ENCODE measurements around the gene INHBE.
"Not testable (repeated sequence)": the region's sequence is repeated elsewhere in the genome, so short reads cannot be mapped to it uniquely, and the experiment has no call there.

Gene INHBE

GRCh38 chr12:57454566-57455373 is at the start of gene INHBE:
TSS of gene INHBE (plus strand) at chr12:57455307. CDS start at chr12:57455537, 230 bp downstream.
- in situ Hi-C loops (cut with MboI; ENCODE audit: low sequenced_read_pairs) = loop anchor here (10.0 kb wide), 1 partner anchor 190 kb away; no protein-coding TSS in a partner anchor

- in situ Hi-C loops (cut with MboI; ENCODE audit: low sequenced_read_pairs) = no loop called here
Measured at GRCh38 chr12:57410534-57410933, 44.6 kb upstream of the INHBE start.

GRCh38 chr12:57414160-57414559 is 40.9 kb upstream of the INHBE start:
- in situ Hi-C loops (cut with MboI; ENCODE audit: low sequenced_read_pairs) = not testable (repeated sequence)

GRCh38 chr12:57415088-57415487 is 40.0 kb upstream of the INHBE start:
- in situ Hi-C loops (cut with MboI; ENCODE audit: low sequenced_read_pairs) = no loop called here

GRCh38 chr12:57416039-57416996 is 38.8 kb upstream of the INHBE start:
- in situ Hi-C loops (cut with MboI; ENCODE audit: low sequenced_read_pairs) = no loop called here

GRCh38 chr12:57418255-57418654 is 36.9 kb upstream of the INHBE start:
- in situ Hi-C loops (cut with MboI; ENCODE audit: low sequenced_read_pairs) = no loop called here

- in situ Hi-C loops (cut with MboI; ENCODE audit: low sequenced_read_pairs) = no loop called here
Measured at GRCh38 chr12:57419495-57419894, 35.6 kb upstream of the INHBE start.

- in situ Hi-C loops (cut with MboI; ENCODE audit: low sequenced_read_pairs) = no loop called here
Measured at GRCh38 chr12:57420482-57420881, 34.6 kb upstream of the INHBE start.

GRCh38 chr12:57426948-57427347 is 28.2 kb upstream of the INHBE start:
- in situ Hi-C loops (cut with MboI; ENCODE audit: low sequenced_read_pairs) = not testable (repeated sequence)

- in situ Hi-C loops (cut with MboI; ENCODE audit: low sequenced_read_pairs) = no loop called here
Measured at GRCh38 chr12:57428965-57429364, 26.1 kb upstream of the INHBE start.

- in situ Hi-C loops (cut with MboI; ENCODE audit: low sequenced_read_pairs) = no loop called here
Measured at GRCh38 chr12:57429473-57430111, 25.5 kb upstream of the INHBE start.

- in situ Hi-C loops (cut with MboI; ENCODE audit: low sequenced_read_pairs) = no loop called here
Measured at GRCh38 chr12:57430112-57430930, 24.8 kb upstream of the INHBE start.

GRCh38 chr12:57430931-57431566 is 24.1 kb upstream of the INHBE start, which contains the start of gene R3HDM2:
TSS of gene R3HDM2 (minus strand) at chr12:57431043. CDS start at chr12:57310428, 120,615 bp downstream.
- in situ Hi-C loops (cut with MboI; ENCODE audit: low sequenced_read_pairs) = no loop called here

- in situ Hi-C loops (cut with MboI; ENCODE audit: low sequenced_read_pairs) = no loop called here
Measured at GRCh38 chr12:57431654-57432188, 23.4 kb upstream of the INHBE start.

- in situ Hi-C loops (cut with MboI; ENCODE audit: low sequenced_read_pairs) = no loop called here
Measured at GRCh38 chr12:57433370-57433769, 21.7 kb upstream of the INHBE start.

- in situ Hi-C loops (cut with MboI; ENCODE audit: low sequenced_read_pairs) = no loop called here
Measured at GRCh38 chr12:57434517-57435223, 20.4 kb upstream of the INHBE start, which contains the start of gene INHBC. TSS of gene INHBC (plus strand) at chr12:57434784. CDS start at chr12:57434887, 103 bp downstream.

- in situ Hi-C loops (cut with MboI; ENCODE audit: low sequenced_read_pairs) = no loop called here
Measured at GRCh38 chr12:57435293-57435692, 19.8 kb upstream of the INHBE start.

GRCh38 chr12:57438400-57438799 is 16.7 kb upstream of the INHBE start:
- in situ Hi-C loops (cut with MboI; ENCODE audit: low sequenced_read_pairs) = no loop called here
